SK-N-SH (cell line): ENCODE results near the gene C6orf141. TPM values are rescaled to one million over a fixed set of nuclear protein-coding genes. Genes with fewer than 3 reads are reported as not detected.

Experiments used
- CTCF ChIA-PET: fragments of 300-600, 350-600 bp; formaldehyde crosslinking; extraction: SDS; loops from one replicate; lab custom pipeline; 2021; lab: Yijun Ruan, JAX
- POLR2A ChIA-PET: fragments of 350-600 bp; sonication (Branson Sonifier 250); formaldehyde crosslinking; extraction: SDS; loops from one replicate; lab custom pipeline; 2020; ENCODE audit warnings: antibody characterized with exemption, inconsistent platforms; lab: Yijun Ruan, JAX
- DNase-seq: peaks from one replicate; pipeline ENCODE4 v3.0.0; 2012
- H2AFZ ChIP-seq: fragments of 200-600 bp; sonication (generic); 2 replicates; pipeline ENCODE4 v1.8.1; 2016; ENCODE audit warnings: antibody characterized with exemption, mild to moderate bottlenecking, low read depth
- H3F3A ChIP-seq: fragments of 200-600 bp; sonication (generic); replicated peaks from 2 replicates; pipeline ENCODE3; 2016; ENCODE audit warnings: antibody characterized with exemption, mild to moderate bottlenecking; ENCODE audit not compliant: insufficient read depth
- H3K27ac ChIP-seq, 2 experiments: fragments of 200-500 bp in 1 of 2; fragments of 200-600 bp in 1 of 2; sonication (Bioruptor generic) in 1 of 2; sonication (generic), shearing (Covaris generic) in 1 of 2; 2 replicates each; pipeline versions ENCODE4 v1.5.1 to v1.6.1; 2014 to 2016; ENCODE audit warnings: low read depth in 2 of 2, inconsistent platforms in 1 of 2, low read length in 1 of 2, mild to moderate bottlenecking in 1 of 2, mixed read lengths in 1 of 2
- H3K27me3 ChIP-seq: fragments of 200-600 bp; sonication (generic), shearing (Covaris generic); 2 replicates; pipeline ENCODE4 v1.6.1; 2016; ENCODE audit warnings: mixed run types; ENCODE audit not compliant: insufficient read depth
- H3K36me3 ChIP-seq, 2 experiments: fragments of 200-500 bp in 1 of 2; fragments of 200-600 bp in 1 of 2; sonication (Bioruptor generic) in 1 of 2; sonication (generic) in 1 of 2; replicated peaks in 1 of 2; 2 replicates each; pipeline versions ENCODE3 to v1.5.1; 2014 to 2016; ENCODE audit warnings: low read length in 1 of 2, mild to moderate bottlenecking in 1 of 2; ENCODE audit not compliant: insufficient read depth in 2 of 2, control insufficient read depth in 1 of 2
- H3K4me1 ChIP-seq, 2 experiments: fragments of 200-500 bp in 1 of 2; fragments of 200-600 bp in 1 of 2; sonication (Bioruptor generic) in 1 of 2; sonication (generic), shearing (Covaris generic) in 1 of 2; 2 replicates each; pipeline versions ENCODE4 v1.5.1 to v1.6.1; 2014 to 2016; ENCODE audit warnings: low read depth in 1 of 2, low read length in 1 of 2, mixed run types in 1 of 2; ENCODE audit not compliant: insufficient read depth in 2 of 2, control insufficient read depth in 1 of 2
- H3K4me2 ChIP-seq: fragments of 200-600 bp; sonication (generic), shearing (Covaris generic); 2 replicates; pipeline ENCODE4 v1.6.1; 2017; ENCODE audit warnings: mixed run types
- H3K4me3 ChIP-seq, 2 experiments: fragments of 200-500 bp in 1 of 2; fragments of 200-600 bp in 1 of 2; sonication (Bioruptor generic) in 1 of 2; sonication (generic), shearing (Covaris generic) in 1 of 2; 2 replicates each; pipeline versions ENCODE4 v1.5.1 to v1.8.1; 2014 to 2016; ENCODE audit warnings: low read depth in 2 of 2, inconsistent platforms in 1 of 2, low read length in 1 of 2, mild to moderate bottlenecking in 1 of 2, mixed read lengths in 1 of 2, moderate library complexity in 1 of 2
- H3K79me2 ChIP-seq: fragments of 200-600 bp; sonication (generic); 2 replicates; pipeline ENCODE4 v1.8.1; 2017; ENCODE audit warnings: mild to moderate bottlenecking; ENCODE audit not compliant: insufficient read depth
- H3K9ac ChIP-seq: fragments of 200-600 bp; sonication (generic); 2 replicates; pipeline ENCODE4 v1.6.1; 2017; ENCODE audit warnings: mixed run types
- H3K9me2 ChIP-seq: fragments of 200-600 bp; sonication (generic); 2 replicates; pipeline ENCODE4 v1.6.1; 2017; ENCODE audit warnings: mixed run types
- H3K9me3 ChIP-seq: fragments of 200-600 bp; sonication (generic); 2 replicates; pipeline ENCODE4 v1.6.1; 2017; ENCODE audit warnings: mixed run types, mild to moderate bottlenecking, moderate library complexity
- H4K20me1 ChIP-seq: fragments of 200-600 bp; sonication (generic); 2 replicates; pipeline ENCODE4 v1.6.1; 2017; ENCODE audit warnings: mild to moderate bottlenecking, mixed run types; ENCODE audit not compliant: insufficient read depth
- CHD2 ChIP-seq: fragments of 150-350 bp; IDR thresholded peaks from 2 replicates; pipeline ENCODE4 v1.6.1; 2018; ENCODE audit warnings: low read length; ENCODE audit not compliant: partially characterized antibody
- CTCF ChIP-seq: fragments of 200-600 bp; sonication (generic); IDR thresholded peaks from 2 replicates; pipeline ENCODE4 v1.6.1; 2017; ENCODE audit warnings: antibody characterized with exemption, mild to moderate bottlenecking, moderate library complexity
- EP300 ChIP-seq, 2 experiments: IDR thresholded peaks; 2 replicates each; pipeline versions ENCODE4 v1.4.0 to v1.6.1; 2012; ENCODE audit warnings: borderline replicate concordance in 1 of 2, low read depth in 1 of 2, low read length in 1 of 2
- FOXM1 ChIP-seq: IDR thresholded peaks from 2 replicates; pipeline ENCODE4 v1.4.0; 2012; ENCODE audit warnings: low read depth, mild to moderate bottlenecking
- GABPA ChIP-seq: IDR thresholded peaks from 2 replicates; pipeline ENCODE4 v1.4.0; 2012; ENCODE audit warnings: low read depth, mild to moderate bottlenecking
- GATA2 ChIP-seq: sonication (generic); formaldehyde crosslinking; IDR thresholded peaks from 2 replicates; pipeline ENCODE4 v1.5.0; 2020; ENCODE audit warnings: mild to moderate bottlenecking, missing genetic modification reagents
- JUND ChIP-seq: IDR thresholded peaks from 2 replicates; pipeline ENCODE4 v1.4.0; 2012
- MEF2A ChIP-seq: IDR thresholded peaks from 2 replicates; pipeline ENCODE4 v1.4.0; 2012; ENCODE audit warnings: low read depth, borderline replicate concordance
- MXI1 ChIP-seq: IDR thresholded peaks from 2 replicates; pipeline ENCODE4 v1.6.1; 2012; ENCODE audit warnings: mild to moderate bottlenecking, low read depth, low read length, improper control_type of control experiment
- NRF1 ChIP-seq: IDR thresholded peaks from 2 replicates; pipeline ENCODE4 v1.6.1; 2012; ENCODE audit warnings: low read depth, mild to moderate bottlenecking, low read length
- PBX3 ChIP-seq: IDR thresholded peaks from 2 replicates; pipeline ENCODE4; 2012
- RCOR1 ChIP-seq: fragments of 150-350 bp; IDR thresholded peaks from 2 replicates; pipeline ENCODE4 v1.6.1; 2017; ENCODE audit warnings: antibody characterized with exemption, low read length
- RXRA ChIP-seq: IDR thresholded peaks from 2 replicates; pipeline ENCODE4 v1.4.0; 2012; ENCODE audit warnings: low read depth, mild to moderate bottlenecking, borderline replicate concordance
- TCF12 ChIP-seq: IDR thresholded peaks from 2 replicates; pipeline ENCODE4 v1.4.0; 2012
- WGBS: methylation state at CpG from one replicate; pipeline ENCODE4 v1.1.6; 2017; ENCODE audit warnings: low lambda C conversion rate; 5-methylcytosine and 5-hydroxymethylcytosine counted together
- polyA plus RNA-seq, 3 experiments: library from polyadenylated mRNA; depleted of rRNA; stranded (reverse); fragments of >200 nt; gene quantifications; 2 replicates each; pipeline ENCODE4 v1.2.3, GENCODE V29; 2012
- TF ChIP-seq, protein P1 (sequence below): fragments of 150-350 bp; IDR thresholded peaks from 2 replicates; pipeline ENCODE4 v1.6.1; 2016; ENCODE audit warnings: mild to moderate bottlenecking, low read depth, low read length
- TF ChIP-seq, protein P2 (sequence below): fragments of 150-350 bp; IDR thresholded peaks from 2 replicates; pipeline ENCODE4 v1.6.1; 2017; ENCODE audit warnings: antibody characterized with exemption, low read length, low read depth, borderline replicate concordance

The C6orf141 gene
- polyA plus RNA-seq, 1 of the 3 experiments (the other 2 are of a cell fraction): not detected

- no peak overlapping the region for H3K4me3 ChIP-seq
- CTCF ChIA-PET: no interaction called here
- no peak for TF ChIP-seq RCOR1
- peak; percentile 14; the same call in 1 of the 2 replicates for TF ChIP-seq CTCF
- H3K4me1 ChIP-seq: no peaks in the 10 kb centered on the region
- no peak overlapping the region for H3K4me2 ChIP-seq
- 11% methylated on average over 6 of the region's 6 CpGs for WGBS
- no peak overlapping the region for H3K9ac ChIP-seq
- H3K27me3 ChIP-seq: no peaks in the 10 kb centered on the region
- H3F3A ChIP-seq: no peaks in the 10 kb centered on the region
- H3K36me3 ChIP-seq: no peaks in the 10 kb centered on the region
- no peaks in the 10 kb centered on the region for H4K20me1 ChIP-seq
- no peak for DNase-seq
- POLR2A ChIA-PET: no interaction called here
- H3K27ac ChIP-seq: no peak overlapping the region
- H3K9me2 ChIP-seq: no peaks in the 10 kb centered on the region
- no peaks in the 10 kb centered on the region for H3K9me3 ChIP-seq
- H3K79me2 ChIP-seq: no peaks in the 10 kb centered on the region
- H2AFZ ChIP-seq: no peak overlapping the region
Measured at GRCh38 chr6:49570474-49571079, 20.1 kb downstream of the C6orf141 start.

GRCh38 chr6:49576618-49577017 lies 26.1 kb downstream of the C6orf141 start:
- CTCF ChIA-PET: no interaction called here

DNA sequence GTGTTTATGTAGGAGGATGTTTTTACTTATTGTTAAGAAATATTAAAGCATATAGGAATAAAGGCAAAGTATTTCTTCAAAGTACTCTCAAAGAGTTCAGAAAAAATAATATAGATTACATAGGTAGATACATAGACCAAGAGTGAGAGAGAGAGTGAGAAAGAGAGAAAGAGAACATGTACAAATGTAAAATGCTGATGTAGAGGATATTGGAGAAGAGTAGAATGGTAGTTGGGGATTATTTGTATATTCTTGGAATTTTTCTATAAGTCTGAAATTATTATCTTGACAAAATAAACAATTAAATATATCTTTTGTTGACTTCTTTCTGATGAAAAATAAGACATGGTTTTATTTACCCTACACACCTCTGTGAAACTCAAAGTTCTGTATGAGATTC lies 29.2 kb downstream of the C6orf141 start:
- H2AFZ ChIP-seq: no peak overlapping the region
- no peaks in the 10 kb centered on the region for H3F3A ChIP-seq
- H3K4me2 ChIP-seq: no peak overlapping the region
- no peaks in the 10 kb centered on the region for H3K27me3 ChIP-seq
- no peak overlapping the region for H3K9ac ChIP-seq
- no peak for TF ChIP-seq GATA2 (CRISPR knock-in tag)
- no peak for TF ChIP-seq MXI1
- no peak for TF ChIP-seq TCF12
- no peak for TF ChIP-seq PBX3
- no peak for TF ChIP-seq NRF1
- TF ChIP-seq, protein P1, sequence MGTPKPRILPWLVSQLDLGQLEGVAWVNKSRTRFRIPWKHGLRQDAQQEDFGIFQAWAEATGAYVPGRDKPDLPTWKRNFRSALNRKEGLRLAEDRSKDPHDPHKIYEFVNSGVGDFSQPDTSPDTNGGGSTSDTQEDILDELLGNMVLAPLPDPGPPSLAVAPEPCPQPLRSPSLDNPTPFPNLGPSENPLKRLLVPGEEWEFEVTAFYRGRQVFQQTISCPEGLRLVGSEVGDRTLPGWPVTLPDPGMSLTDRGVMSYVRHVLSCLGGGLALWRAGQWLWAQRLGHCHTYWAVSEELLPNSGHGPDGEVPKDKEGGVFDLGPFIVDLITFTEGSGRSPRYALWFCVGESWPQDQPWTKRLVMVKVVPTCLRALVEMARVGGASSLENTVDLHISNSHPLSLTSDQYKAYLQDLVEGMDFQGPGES: no peak
- no peak for TF ChIP-seq RXRA
- no peak for TF ChIP-seq GABPA
- no peak for TF ChIP-seq JUND
- TF ChIP-seq EP300 (IDR thresholded peaks at IDR 0.05; ENCODE audit: borderline replicate concordance in 1 of 2, low read depth in 1 of 2, low read length in 1 of 2): no peak
- TF ChIP-seq FOXM1: no peak
- TF ChIP-seq, protein P2, sequence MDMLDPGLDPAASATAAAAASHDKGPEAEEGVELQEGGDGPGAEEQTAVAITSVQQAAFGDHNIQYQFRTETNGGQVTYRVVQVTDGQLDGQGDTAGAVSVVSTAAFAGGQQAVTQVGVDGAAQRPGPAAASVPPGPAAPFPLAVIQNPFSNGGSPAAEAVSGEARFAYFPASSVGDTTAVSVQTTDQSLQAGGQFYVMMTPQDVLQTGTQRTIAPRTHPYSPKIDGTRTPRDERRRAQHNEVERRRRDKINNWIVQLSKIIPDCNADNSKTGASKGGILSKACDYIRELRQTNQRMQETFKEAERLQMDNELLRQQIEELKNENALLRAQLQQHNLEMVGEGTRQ: no peak
- no peak for TF ChIP-seq MEF2A
- TF ChIP-seq, all 33 proteins: peak for 0
- Histone ChIP-seq H3K79me2 (no peaks in the 10 kb centered on the region), H3K9me2 (no peaks in the 10 kb centered on the region), H3K9me3 (no peaks in the 10 kb centered on the region), H3K36me3 (no peaks in the 10 kb centered on the region), H4K20me1 (no peaks in the 10 kb centered on the region), H3K4me3 (no peak overlapping the region), H3K27ac (no peak overlapping the region), H3K4me1 (no peaks in the 10 kb centered on the region)
- ChIA-PET POLR2A (no interaction called here), CTCF (no interaction called here)
- no peak for DNase-seq

More at GRCh38 chr6:49576618-49577017, 26.1 kb downstream of the C6orf141 start:
- no peak for DNase-seq
- Histone ChIP-seq H3K9me2 (no peaks in the 10 kb centered on the region), H3K4me1 (no peaks in the 10 kb centered on the region), H3K36me3 (no peaks in the 10 kb centered on the region), H3K9ac (no peak overlapping the region), H2AFZ (no peak overlapping the region), H3K79me2 (no peaks in the 10 kb centered on the region), H4K20me1 (no peaks in the 10 kb centered on the region), H3K27me3 (no peaks in the 10 kb centered on the region), H3K9me3 (no peaks in the 10 kb centered on the region), H3F3A (no peaks in the 10 kb centered on the region), H3K4me3 (no peak overlapping the region), H3K4me2 (no peak overlapping the region), H3K27ac (no peak overlapping the region)
- WGBS: 19% methylated on average over 1 of the region's 1 CpG
- POLR2A ChIA-PET: no interaction called here
- TF ChIP-seq RXRA: no peak
- TF ChIP-seq CHD2: no peak
